Measurements from ENCODE around the gene DAD1. TPM values are rescaled to one million over a fixed set of nuclear protein-coding genes. Genes with fewer than 3 reads are reported as not detected.
A peak's percentile ranks its signal among the peaks of the same experiment; 100 is the strongest.
"Not testable (repeated sequence)": the region's sequence is repeated elsewhere in the genome, so short reads cannot be mapped to it uniquely, and the experiment has no call there.

The DAD1 gene
- total and polyA plus RNA-seq, 2 experiments from 2014 or later = 327 to 463 TPM

DNA sequence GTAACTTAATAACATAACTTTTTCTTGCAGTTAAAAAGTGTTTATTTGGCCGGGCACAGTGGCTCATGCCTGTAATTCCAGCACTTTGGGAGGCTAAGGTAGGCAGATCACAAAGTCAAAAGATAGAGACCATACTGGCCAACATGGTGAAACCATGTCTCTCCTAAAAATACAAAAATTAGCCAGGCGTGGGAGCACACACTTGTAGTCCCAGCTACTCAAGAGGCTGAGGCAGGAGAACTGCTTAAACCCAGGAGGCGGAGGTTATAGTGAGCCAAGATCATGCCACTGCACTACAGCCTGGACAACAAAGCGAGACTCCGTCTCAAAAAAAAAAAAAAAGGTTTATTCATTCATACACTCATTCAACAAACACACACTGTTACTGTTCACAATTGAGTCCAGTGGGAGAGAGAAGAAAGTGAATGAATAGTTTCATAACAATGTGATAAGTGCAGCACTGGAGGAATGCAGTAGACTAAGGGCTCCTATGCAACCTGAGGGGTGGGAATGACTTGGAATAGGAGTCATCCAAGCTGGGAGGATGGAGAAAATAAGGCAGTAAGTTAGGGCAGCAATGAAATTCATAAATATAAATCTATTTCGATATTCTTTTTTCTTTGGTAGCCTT lies 19.8 kb downstream of the DAD1 start:
- H3K79me2 ChIP-seq = peaks cover 48% of the 10 kb centered on the region
- H4K20me1 ChIP-seq (ENCODE audit: insufficient read depth, poor library complexity, severe bottlenecking) = no peaks in the 10 kb centered on the region

DNA sequence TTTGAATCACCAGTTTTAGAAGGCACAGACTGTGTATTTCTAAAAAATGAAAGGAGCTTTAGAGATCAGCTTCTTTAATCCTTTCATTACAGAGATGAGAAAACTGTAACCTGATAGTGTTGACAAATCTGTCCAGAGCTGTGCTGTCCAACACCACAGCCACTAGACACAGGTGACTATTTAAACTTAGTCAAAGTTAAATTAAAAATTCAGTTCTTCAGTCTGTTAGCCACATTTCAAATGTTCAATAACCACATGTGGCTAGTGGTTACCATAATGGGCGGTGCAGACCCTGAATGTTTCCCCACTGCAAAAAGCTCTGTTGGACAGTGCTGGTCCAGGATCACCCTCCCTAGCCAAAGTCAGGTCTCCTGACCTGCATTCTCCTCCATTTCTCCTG lies 21.6 kb downstream of the DAD1 start:
- Histone ChIP-seq H3K4me1 (ENCODE audit: insufficient read depth) (peaks cover 26% of the 10 kb centered on the region), H3K9me2 (replicated peaks; ENCODE audit: insufficient read depth) (no peaks in the 10 kb centered on the region), H3K27me3 (no peaks in the 10 kb centered on the region), H3K4me3 (no peak overlapping the region), H3K9me3 (ENCODE audit: low read depth) (no peaks in the 10 kb centered on the region), H3K4me2 (no peak overlapping the region), H3K27ac (peak overlapping the region; percentile 6), H4K20me1 (ENCODE audit: insufficient read depth, poor library complexity, severe bottlenecking) (no peaks in the 10 kb centered on the region), H3K79me2 (peaks cover 47% of the 10 kb centered on the region), H3K36me3 (replicated peaks; ENCODE audit: insufficient read depth, low read depth) (no peaks in the 10 kb centered on the region), H2AFZ (no peak overlapping the region)
- no peak for TF ChIP-seq EZH2 (IDR thresholded peaks at IDR 0.05; ENCODE audit: borderline replicate concordance)
- TF ChIP-seq EZH2phosphoT487 (IDR thresholded peaks at IDR 0.05; ENCODE audit: low read depth, severe bottlenecking, unreplicated experiment) = no peak
- TF ChIP-seq CTCF (IDR thresholded peaks at IDR 0.05; ENCODE audit: poor library complexity) = no peak
- WGBS (ENCODE audit: low lambda C conversion rate, missing lambda C conversion rate) = 95% methylated on average over 1 of the region's 1 CpG
- DNase-seq (ENCODE audit: low spot score) = no peak

More for the DNA sequence above, 19.8 kb downstream of the DAD1 start:
- no peaks in the 10 kb centered on the region for H3K27me3 ChIP-seq
- H2AFZ ChIP-seq = no peak overlapping the region
- 93% methylated on average over 6 of the region's 6 CpGs for WGBS (ENCODE audit: low lambda C conversion rate, missing lambda C conversion rate)
- H3K4me2 ChIP-seq = no peak overlapping the region
- TF ChIP-seq EZH2 (IDR thresholded peaks at IDR 0.05; ENCODE audit: borderline replicate concordance) (no peak), CTCF (IDR thresholded peaks at IDR 0.05; ENCODE audit: poor library complexity) (no peak), EZH2phosphoT487 (IDR thresholded peaks at IDR 0.05; ENCODE audit: low read depth, severe bottlenecking, unreplicated experiment) (no peak)
- no peak overlapping the region for H3K4me3 ChIP-seq
- H3K4me1 ChIP-seq (ENCODE audit: insufficient read depth) = peaks cover 22% of the 10 kb centered on the region
- no peak for DNase-seq (ENCODE audit: low spot score)
- H3K9me3 ChIP-seq (ENCODE audit: low read depth) = no peaks in the 10 kb centered on the region
- no peak overlapping the region for H3K27ac ChIP-seq
- H3K36me3 ChIP-seq (replicated peaks; ENCODE audit: insufficient read depth, low read depth) = no peaks in the 10 kb centered on the region
- no peaks in the 10 kb centered on the region for H3K9me2 ChIP-seq (replicated peaks; ENCODE audit: insufficient read depth)

GRCh38 chr14:22566845-22567244 lies 22.2 kb downstream of the DAD1 start:
- H3K4me3 ChIP-seq = no peak overlapping the region
- 89% methylated on average over 2 of the region's 2 CpGs for WGBS (ENCODE audit: low lambda C conversion rate, missing lambda C conversion rate)
- no peak overlapping the region for H2AFZ ChIP-seq
- no peak overlapping the region for H3K4me2 ChIP-seq
- no peak for TF ChIP-seq EZH2 (IDR thresholded peaks at IDR 0.05; ENCODE audit: borderline replicate concordance)
- no peak for TF ChIP-seq EZH2phosphoT487 (IDR thresholded peaks at IDR 0.05; ENCODE audit: low read depth, severe bottlenecking, unreplicated experiment)
- no peak for TF ChIP-seq CTCF (IDR thresholded peaks at IDR 0.05; ENCODE audit: poor library complexity)
- no peaks in the 10 kb centered on the region for H3K27me3 ChIP-seq
- peak overlapping the region; percentile 6 for H3K27ac ChIP-seq
- no peak for DNase-seq (ENCODE audit: low spot score)
- H3K36me3 ChIP-seq (replicated peaks; ENCODE audit: insufficient read depth, low read depth) = no peaks in the 10 kb centered on the region
- no peaks in the 10 kb centered on the region for H4K20me1 ChIP-seq (ENCODE audit: insufficient read depth, poor library complexity, severe bottlenecking)
- H3K9me2 ChIP-seq (replicated peaks; ENCODE audit: insufficient read depth) = no peaks in the 10 kb centered on the region
- peaks cover 27% of the 10 kb centered on the region for H3K4me1 ChIP-seq (ENCODE audit: insufficient read depth)
- no peaks in the 10 kb centered on the region for H3K9me3 ChIP-seq (ENCODE audit: low read depth)
- peaks cover 47% of the 10 kb centered on the region for H3K79me2 ChIP-seq

DNA sequence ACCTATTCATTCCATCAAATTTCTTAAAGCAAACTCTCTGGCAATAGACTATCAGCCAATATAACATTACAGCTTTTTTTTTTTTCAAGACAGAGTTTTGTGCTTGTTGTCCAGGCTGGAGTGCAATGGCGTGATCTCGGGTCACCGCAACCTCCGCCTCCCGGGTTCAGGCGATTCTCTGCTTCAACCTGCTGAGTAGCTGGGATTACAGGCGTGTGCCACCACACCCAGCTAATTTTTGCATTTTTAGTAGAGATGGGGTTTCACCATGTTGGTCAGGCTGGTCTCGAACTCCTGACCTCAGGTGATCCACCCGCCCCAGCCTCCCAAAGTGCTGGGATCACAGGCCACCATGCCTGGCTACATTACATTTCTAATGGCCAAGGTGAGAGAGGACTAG lies 22.8 kb downstream of the DAD1 start:
- not testable (repeated sequence) for H3K4me3 ChIP-seq; H2AFZ ChIP-seq; H3K27me3 ChIP-seq; H3K36me3 ChIP-seq (replicated peaks; ENCODE audit: insufficient read depth, low read depth); H3K9me2 ChIP-seq (replicated peaks; ENCODE audit: insufficient read depth); DNase-seq (ENCODE audit: low spot score); H3K9me3 ChIP-seq (ENCODE audit: low read depth); H4K20me1 ChIP-seq (ENCODE audit: insufficient read depth, poor library complexity, severe bottlenecking); H3K4me2 ChIP-seq
- Histone ChIP-seq H3K4me1 (ENCODE audit: insufficient read depth) (peaks cover 33% of the 10 kb centered on the region), H3K27ac (peak overlapping the region; percentile 73), H3K79me2 (peaks cover 47% of the 10 kb centered on the region)
- WGBS (ENCODE audit: low lambda C conversion rate, missing lambda C conversion rate) = 81% methylated on average over 9 of the region's 9 CpGs
